ENCODE measurements around the gene SDK1. TPM values are rescaled to one million over a fixed set of nuclear protein-coding genes. Genes with fewer than 3 reads are reported as not detected.
A peak's percentile ranks its signal among the peaks of the same experiment; 100 is the strongest.

Gene SDK1
- total RNA-seq, 2 donors from 2014 or later, result 19.8 to 32.4 TPM

GRCh38 chr7:4245135-4245865 lies 944.2 kb downstream of the SDK1 start:
- TF ChIP-seq CTCF (IDR thresholded peaks at IDR 0.05), result no peak
- TF ChIP-seq POLR2A (IDR thresholded peaks at IDR 0.05), result no peak
- ATAC-seq (no peak), DNase-seq (no peak)
- H3K27ac ChIP-seq, result no peak overlapping the region
- no peaks in the 10 kb centered on the region for H3K27me3 ChIP-seq
- 90 to 92% methylated on average over 5 to 16 of the region's 19 CpGs for WGBS, 2 donors
- no peaks in the 10 kb centered on the region for H3K9me3 ChIP-seq
- H3K4me1 ChIP-seq, result no peaks in the 10 kb centered on the region
- no peak overlapping the region for H3K4me3 ChIP-seq
- intact Hi-C loops (cut with DNase I), result no loop called here
- no peaks in the 10 kb centered on the region for H3K36me3 ChIP-seq (replicated peaks in 1 of 2; ENCODE audit: insufficient read depth in 1 of 2, low read depth in 2 of 2)

GRCh38 chr7:4245866-4246470 lies 944.9 kb downstream of the SDK1 start:
- H3K4me1 ChIP-seq, result no peaks in the 10 kb centered on the region
- intact Hi-C loops (cut with DNase I), result no loop called here
- H3K36me3 ChIP-seq (replicated peaks in 1 of 2; ENCODE audit: insufficient read depth in 1 of 2, low read depth in 2 of 2), result no peaks in the 10 kb centered on the region
- H3K4me3 ChIP-seq, result no peak overlapping the region
- whole genome bisulfite sequencing, 2 donors, result 84 to 90% methylated on average over 6 to 12 of the region's 12 CpGs
- TF ChIP-seq CTCF (IDR thresholded peaks at IDR 0.05), result no peak
- TF ChIP-seq POLR2A (IDR thresholded peaks at IDR 0.05), result no peak
- ATAC-seq (no peak), DNase-seq (no peak)
- H3K27me3 ChIP-seq, result no peaks in the 10 kb centered on the region
- H3K9me3 ChIP-seq, result no peaks in the 10 kb centered on the region
- no peak overlapping the region for H3K27ac ChIP-seq

GRCh38 chr7:4246536-4246935 lies 945.5 kb downstream of the SDK1 start:
- WGBS, 2 donors, result 92 to 95% methylated on average over 10 to 11 of the region's 11 CpGs
- Histone ChIP-seq H3K27me3 (no peaks in the 10 kb centered on the region), H3K27ac (no peak overlapping the region), H3K4me3 (no peak overlapping the region), H3K9me3 (peaks cover 0 to 3% (median 0%) of the 10 kb centered on the region in 3 donors), H3K4me1 (no peaks in the 10 kb centered on the region), H3K36me3 (replicated peaks in 1 of 2; ENCODE audit: insufficient read depth in 1 of 2, low read depth in 2 of 2) (no peaks in the 10 kb centered on the region)
- no peak for TF ChIP-seq CTCF (IDR thresholded peaks at IDR 0.05)
- TF ChIP-seq POLR2A (IDR thresholded peaks at IDR 0.05), result no peak
- DNase-seq (no peak), ATAC-seq (no peak)
- intact Hi-C loops (cut with DNase I), result no loop called here

GRCh38 chr7:4247106-4247876 lies 946.2 kb downstream of the SDK1 start:
- Histone ChIP-seq H3K4me3 (no peak overlapping the region), H3K4me1 (no peaks in the 10 kb centered on the region), H3K27me3 (no peaks in the 10 kb centered on the region), H3K27ac (no peak overlapping the region), H3K9me3 (peaks cover 0 to 6% (median 0%) of the 10 kb centered on the region in 3 donors), H3K36me3 (replicated peaks in 1 of 2; ENCODE audit: insufficient read depth in 1 of 2, low read depth in 2 of 2) (no peaks in the 10 kb centered on the region)
- 82 to 93% methylated on average over 20 to 26 of the region's 27 CpGs for WGBS, 2 donors
- ATAC-seq, result no peak
- no peak for TF ChIP-seq POLR2A (IDR thresholded peaks at IDR 0.05)
- TF ChIP-seq CTCF (IDR thresholded peaks at IDR 0.05), result no peak
- DNase-seq, result peak in 2 of 4 donors; percentile 12 to 19
- intact Hi-C loops (cut with DNase I), result no loop called here

Measured in body of pancreas (tissue), 4 donors.